Measurements from ENCODE around the gene EYS.

GRCh38 chr6:63904650-63905248 is 1802.3 kb downstream of the EYS start:
- TF ChIP-seq CTCF (IDR thresholded peaks at IDR 0.05; ENCODE audit: low read length) (no peak), EZH2 (optimal IDR thresholded peaks at IDR 0.05; ENCODE audit: low read depth, low read length) (no peak)

Measured in MM.1S (cell line).